GM18517 (cell line): ENCODE results near the gene MEF2D.

Experiments used
- ATAC-seq: cut with Tn5 transposase; IDR thresholded peaks from one replicate; pipeline ENCODE4 v1.9.1; 2021; ENCODE audit warnings: mild to moderate bottlenecking, moderate library complexity; ENCODE audit not compliant: unreplicated experiment

Gene MEF2D

GRCh38 chr1:156502391-156502893, 1.9 kb upstream of the MEF2D start:
- no peak for ATAC-seq

DNA sequence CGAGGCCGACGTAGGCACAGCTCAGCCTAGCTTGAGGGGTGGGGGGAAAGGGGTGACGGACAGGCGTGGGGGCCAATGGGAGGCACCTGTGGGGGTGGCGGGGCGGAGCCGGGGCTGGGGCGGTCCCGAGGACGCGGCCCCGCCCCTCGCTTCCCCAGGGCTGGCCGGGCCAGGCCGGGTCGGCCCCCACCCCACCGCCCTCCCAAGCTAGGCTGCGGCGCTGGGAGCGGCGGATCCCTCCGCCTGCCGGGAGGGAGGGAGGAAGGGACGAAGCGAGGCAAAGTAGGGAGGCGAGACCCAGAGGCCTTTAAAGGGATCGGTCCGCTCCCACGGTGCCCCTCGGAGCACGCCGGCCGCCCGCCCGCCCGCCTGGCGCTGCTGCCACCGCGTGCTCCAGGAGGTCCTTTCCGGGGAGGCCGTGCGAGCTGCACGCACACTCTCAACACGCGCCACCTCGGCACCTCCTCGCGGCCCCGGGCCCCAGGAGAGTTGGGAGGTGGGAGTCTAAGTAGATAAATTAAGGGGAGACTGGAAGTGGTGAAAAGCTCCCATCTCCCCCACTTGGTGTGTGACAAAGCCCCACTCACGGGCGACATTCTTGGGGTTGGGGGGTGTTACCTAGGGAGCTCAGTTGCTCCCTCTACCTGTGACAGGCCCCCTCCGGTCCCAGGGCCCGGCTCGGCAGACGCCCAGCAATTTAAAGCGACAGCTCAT, 375 bp upstream of the MEF2D start:
- peak; percentile 40 for ATAC-seq

DNA sequence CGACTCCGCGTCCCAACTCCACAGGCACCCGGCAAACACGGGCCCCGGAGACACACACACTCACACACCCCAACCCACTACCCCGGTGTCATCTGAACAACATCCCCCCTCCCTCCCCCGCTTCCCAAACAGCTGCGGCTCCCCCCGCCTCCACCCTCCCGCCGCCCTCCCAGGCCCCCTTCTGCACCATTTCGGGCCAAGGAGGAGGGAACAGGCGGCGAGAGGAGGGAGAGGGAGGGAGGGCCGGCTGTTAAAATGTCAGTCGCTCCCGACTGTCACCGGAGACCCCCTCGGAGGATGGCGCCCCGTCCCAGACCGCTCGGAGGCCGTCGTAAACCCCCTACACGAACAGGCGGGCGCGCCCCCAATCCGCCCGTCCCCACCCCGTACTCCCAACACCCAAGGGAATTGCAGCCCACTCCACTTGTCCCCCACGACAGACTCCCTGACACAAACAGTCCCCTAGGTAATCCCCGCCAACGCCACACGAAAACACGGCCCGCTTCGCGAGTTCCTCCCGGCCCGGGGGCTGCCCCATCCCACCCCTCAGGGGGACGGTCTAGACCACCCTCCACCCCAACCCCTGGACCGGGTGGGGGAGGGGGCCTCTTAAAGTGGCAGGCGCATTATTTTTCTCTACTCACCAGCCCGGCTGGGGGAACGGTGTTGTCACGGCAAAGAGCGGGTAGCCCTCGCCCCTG, 583 bp downstream of the MEF2D start:
- peak; percentile 5 for ATAC-seq

DNA sequence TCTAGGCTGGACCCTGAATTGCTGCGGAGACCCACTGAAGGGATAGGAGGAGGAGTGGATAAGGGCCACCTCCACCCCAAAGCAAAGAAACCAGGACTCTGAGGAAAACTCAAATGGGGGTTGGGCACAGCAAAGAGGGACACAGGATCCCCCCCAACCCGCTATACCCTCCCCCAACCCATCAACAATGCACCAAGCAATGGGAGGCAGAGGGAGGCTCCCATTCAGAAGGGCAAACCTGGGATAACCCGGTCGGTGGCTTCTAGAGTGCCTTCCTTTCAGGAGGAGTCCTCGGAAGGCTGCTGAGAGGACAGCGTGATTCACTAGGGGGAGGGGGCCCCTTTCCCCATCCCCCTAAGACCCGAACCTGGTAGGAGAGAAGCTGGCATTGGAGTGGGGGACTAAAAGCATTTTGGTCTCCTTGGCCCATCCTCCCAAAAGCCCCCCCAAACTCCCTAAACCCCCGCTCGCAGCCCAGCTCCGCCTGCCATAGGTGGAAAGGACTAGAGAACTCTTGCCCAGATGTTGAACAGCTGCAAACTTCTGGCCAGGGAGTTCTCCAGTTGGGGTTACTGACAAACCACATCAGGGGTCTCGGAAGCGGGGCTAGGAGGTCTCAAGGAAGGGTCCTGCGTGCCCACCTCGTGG, 1.3 kb downstream of the MEF2D start:
- ATAC-seq: no peak

DNA sequence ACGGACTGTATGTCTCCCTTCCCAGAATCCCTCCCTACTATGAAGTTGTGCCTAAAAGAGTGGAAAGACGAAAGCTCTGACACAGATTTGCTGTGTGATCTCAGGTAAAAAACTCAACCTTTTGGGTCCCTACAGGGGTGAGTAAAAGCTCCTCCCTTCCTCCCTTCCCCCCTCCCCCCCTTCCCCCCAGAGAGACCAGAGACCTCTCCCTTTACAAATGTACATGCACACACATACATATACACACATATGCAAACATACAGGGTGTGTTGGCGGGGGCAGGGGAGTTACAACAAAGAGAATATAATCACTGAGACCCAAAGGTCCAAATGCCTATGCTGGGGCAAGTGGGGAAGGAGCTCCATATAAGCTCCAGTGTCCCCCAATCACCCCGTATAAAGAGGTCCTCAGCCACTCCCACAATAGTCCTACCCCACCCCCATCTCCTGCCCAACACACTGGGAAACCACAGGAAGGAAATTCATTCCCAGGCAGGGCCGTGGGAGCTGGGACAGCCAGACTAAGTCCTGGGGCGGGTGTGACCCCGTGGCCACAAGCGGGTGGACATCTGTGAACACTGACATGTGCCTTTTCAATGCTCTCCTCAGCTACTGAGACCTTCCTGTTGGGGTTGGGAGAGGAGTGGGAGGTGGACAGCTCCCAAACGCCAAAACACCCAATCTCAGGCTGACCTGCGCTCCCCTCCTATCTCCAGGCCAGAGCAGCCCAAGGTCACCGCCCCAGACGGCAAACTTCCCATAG, 2.0 kb downstream of the MEF2D start:
- ATAC-seq: no peak

DNA sequence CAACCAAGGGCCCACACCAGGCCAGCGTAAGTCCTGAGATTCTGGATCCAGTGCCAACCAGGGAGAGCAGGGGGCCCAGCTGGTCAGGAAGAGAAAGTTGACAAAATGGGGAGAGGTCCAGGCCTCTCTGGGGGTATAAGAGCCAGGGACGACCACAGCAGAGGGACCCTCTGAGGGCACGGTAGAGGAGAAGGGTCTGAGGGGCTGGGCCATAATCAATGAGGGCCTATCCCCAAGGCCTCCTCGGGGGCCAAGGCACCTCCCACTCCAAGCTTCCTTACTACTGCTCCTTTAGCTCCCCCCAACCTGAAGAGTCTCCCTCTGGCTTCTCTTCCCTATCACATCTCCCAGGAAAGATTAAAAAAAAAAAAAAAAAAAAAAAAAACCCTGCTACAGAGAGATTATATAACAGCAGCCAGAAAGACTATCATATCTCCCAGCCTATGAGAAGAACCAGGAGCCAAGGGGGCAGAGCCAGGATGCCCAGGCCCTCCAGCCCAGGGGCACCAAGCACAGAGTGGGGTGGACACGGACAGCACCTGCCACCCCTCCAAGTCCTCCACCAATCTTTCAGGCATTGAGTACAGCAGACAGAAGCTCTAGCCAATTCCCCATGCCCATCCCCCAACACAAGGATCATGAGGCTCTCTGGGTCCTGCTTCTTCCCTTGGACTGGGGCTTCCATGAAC, 2.7 kb downstream of the MEF2D start:
- ATAC-seq: no peak

DNA sequence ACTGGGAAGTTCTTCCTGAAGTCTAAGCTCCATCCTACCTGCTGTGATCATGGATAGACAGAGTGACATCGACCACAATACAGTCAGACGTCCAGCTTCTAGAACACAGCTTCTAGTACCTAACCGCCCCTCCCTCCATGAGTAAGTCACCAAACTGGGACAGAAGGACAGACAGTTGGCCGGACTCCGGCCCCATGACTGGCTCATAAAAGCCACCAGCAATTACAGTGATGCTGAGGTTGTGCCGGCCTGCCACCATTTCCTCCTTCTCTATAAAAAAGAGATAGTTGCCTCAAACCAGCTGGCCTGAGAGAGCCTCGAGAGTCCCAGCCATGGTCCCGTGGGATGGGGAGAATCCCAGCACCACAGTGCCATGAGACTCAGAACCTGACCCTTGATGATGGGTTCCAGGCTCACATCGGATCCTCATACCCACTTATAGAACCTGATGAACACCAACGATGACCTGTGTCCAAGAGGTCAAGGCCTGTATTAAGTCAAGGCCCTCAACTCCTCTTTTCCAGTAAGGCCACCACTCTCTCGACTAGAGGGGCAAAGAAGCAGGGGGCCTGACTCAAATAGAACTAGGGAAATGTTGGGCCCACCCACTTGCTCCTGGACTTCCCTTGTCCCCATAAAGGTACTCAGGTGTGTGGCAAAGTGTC, 3.4 kb downstream of the MEF2D start:
- no peak for ATAC-seq

DNA sequence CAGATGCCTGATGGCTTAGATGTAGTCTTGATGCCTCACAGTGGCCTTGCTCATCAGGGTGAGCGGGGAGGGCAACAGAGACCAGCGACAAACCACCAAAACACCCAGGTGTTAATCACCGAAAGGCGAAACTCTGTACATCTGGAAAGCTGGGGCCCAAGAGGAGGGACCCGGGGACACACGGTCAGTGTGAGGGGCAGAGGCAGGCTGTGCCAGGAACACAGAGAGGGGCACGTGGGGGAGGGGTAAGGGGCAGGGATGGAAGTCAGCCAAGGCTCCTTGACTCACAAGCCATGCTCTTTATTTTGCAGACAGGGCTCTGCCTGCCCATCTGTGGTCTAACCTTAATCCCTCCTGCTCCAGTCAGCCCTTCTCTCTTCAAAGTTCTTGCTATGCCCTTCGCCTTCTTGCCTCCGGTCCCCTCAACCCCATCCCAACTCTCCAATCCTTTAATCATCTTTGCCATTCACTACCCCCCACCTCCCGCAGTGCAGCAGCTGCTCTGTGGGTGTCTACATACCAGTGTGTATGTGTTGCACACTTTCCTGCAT, 4.3 kb downstream of the MEF2D start:
- ATAC-seq: no peak

- ATAC-seq: no peak
These were observed 5.0 kb downstream of the MEF2D start for GRCh38 chr1:156495401-156496140.

GRCh38 chr1:156494309-156494895, 6.2 kb downstream of the MEF2D start:
- no peak for ATAC-seq

DNA sequence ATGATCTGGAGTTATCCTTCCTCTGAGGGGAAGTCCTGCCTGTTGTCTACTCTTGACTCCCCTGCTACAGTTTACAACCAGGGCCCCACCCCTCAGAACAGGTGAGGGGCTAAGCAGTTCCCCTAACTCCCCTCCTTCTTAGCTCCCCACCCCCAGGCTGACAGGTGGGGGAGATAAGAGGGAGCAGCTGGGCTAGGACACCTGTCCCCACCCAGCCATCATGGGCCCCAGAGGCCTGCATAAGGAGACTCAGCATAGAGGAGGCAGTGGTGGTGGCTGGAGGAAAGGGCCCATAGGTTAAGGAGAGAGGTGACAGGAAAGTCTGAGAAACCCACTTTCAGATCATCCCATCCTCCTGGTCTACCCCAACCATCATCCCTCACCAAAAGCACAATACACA, 6.8 kb downstream of the MEF2D start:
- ATAC-seq: no peak

DNA sequence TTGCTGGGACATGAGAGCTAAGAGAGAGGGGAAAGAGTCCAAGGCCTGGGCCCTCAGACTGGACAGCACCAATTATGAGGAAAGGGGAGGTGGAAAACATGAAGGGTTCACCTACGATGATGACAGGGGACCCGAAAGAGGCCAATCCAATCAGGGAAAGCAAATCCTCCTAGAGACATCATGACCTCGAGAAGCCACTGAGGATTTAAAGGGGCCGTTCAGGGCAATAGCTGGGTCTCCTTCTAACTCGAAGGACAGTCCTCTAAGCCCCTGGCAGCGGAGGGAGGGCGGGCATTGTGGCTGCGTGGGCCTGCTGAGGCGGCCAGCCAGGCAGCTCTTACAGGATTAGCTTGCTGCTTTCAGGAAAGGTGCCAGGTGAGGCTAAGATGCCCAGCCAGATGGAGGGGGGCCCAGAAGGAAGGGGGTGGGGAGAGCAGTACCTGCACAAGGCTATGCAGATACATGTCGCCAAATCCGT, 7.4 kb downstream of the MEF2D start:
- ATAC-seq: no peak

GRCh38 chr1:156492591-156493080, 7.9 kb downstream of the MEF2D start:
- no peak for ATAC-seq

GRCh38 chr1:156492013-156492590, 8.5 kb downstream of the MEF2D start:
- ATAC-seq: no peak

DNA sequence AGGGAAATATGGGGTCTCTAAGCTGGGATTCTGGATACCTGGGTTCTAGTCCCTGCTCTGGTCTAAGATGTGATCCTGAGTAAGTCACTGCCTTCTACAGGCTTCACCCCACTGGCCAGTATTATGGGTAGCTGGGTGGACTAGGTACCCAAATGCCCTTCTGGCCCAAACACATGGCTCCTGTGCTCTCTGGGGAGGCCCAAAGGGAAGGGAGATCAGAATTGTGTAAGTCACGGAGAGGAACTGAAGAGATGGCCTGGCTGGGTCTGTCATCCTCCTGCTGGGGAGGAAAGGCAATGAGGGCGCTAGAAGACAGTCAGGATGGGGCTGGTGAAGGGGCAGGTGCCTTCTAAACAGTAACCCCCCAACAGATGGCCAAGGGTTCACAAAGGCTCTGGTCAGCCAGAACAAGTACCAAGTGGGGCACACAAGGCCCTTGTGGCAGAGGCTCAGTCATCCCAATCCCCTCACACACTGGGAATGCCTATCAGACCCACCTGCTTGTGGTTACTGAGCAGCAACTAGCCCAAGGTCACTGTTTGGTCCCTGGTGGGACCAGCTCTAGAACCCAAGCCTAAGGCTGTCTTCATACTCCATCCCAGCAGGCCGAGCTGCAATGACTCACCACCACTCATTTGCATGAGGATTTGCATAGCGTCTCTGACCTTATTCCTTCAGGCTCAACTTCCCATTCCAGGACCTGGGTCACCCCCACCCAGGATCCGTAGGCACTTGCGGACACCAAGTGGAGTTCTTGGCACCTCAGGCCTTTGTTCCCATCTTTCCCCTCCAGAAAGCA, 9.2 kb downstream of the MEF2D start:
- ATAC-seq: no peak

DNA sequence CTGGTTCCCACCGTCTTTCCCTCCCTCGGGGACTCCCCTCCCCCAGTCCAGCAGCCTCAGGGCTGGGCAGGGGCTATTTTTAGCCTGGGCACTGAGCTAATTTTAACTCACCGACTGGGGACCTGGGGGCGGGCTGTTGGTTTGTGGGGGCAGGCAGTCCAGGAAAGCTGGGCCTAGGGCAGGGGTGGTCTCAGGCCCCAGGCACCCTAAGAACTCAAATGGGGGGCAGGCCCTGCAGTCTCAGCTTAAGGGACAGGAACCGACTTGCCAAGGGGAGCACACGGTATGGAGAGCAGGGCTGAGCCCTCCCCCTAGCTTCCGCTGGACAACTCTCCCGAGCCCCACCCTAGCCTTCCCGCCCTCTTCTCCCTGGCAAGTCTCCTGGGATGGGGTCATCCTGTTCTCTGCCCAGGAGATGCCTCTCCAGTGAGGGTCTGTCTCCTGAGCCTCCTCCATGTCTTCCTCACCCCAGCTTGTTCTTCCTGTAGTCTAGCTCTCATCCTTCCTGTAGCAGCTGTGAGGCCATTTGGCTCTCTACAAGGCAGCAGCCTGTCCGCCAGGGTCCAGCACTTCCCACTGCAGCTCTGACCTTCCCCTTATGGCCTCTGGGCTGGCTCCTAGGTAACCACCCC, 10.1 kb downstream of the MEF2D start:
- ATAC-seq: no peak

DNA sequence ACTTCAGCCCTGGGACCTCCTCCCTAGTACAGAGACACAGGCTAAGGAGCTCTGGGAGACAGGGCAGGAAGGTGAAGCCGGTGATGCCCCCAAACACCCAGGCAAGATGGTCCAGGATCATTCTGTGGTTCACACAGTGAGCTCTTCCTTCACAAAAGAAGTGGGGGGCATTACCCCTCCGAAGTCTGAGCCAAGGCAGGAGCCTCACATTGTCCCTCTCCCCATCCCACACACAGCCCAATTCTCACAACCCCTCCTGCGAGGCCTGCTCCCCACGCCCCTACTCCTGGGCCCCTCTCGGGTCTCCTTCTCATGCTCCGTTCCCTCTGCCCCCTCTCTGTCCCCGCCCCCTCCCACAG, 10.7 kb downstream of the MEF2D start:
- ATAC-seq: no peak
